Colonic mucosa (tissue), 4 donors: ENCODE measurements around the gene GARNL3. TPM values are rescaled to one million over a fixed set of nuclear protein-coding genes. Genes with fewer than 3 reads are reported as not detected.

Source experiments
- DNase-seq: peaks from one replicate; pipeline ENCODE4 v3.0.0-alpha.2; 2020
- H3K27ac ChIP-seq: fragments of 200-600 bp; one replicate; pipeline ENCODE4 v1.8.0; 2021
- H3K27me3 ChIP-seq: fragments of 200-600 bp; one replicate; pipeline ENCODE4 v1.8.0; 2021
- H3K36me3 ChIP-seq: fragments of 200-600 bp; one replicate; pipeline ENCODE4 v1.8.0; 2021
- H3K4me1 ChIP-seq: fragments of 200-600 bp; one replicate; pipeline ENCODE4 v1.8.0; 2021; ENCODE audit warnings: mild to moderate bottlenecking
- H3K4me3 ChIP-seq: fragments of 200-600 bp; one replicate; pipeline ENCODE4 v1.8.0; 2021
- H3K9ac ChIP-seq, 2 donors: one replicate each; pipeline ENCODE4 v1.7.0; 2013; ENCODE audit warnings: control low read depth in 2 of 2, low read depth in 2 of 2, low read length in 2 of 2
- H3K9me3 ChIP-seq: fragments of 200-600 bp; one replicate; pipeline ENCODE4 v1.8.0; 2021
- CTCF ChIP-seq: fragments of 200-600 bp; IDR thresholded peaks from one replicate; pipeline ENCODE4 v1.8.0; 2022; ENCODE audit warnings: antibody characterized with exemption, mild to moderate bottlenecking
- intact Hi-C: fragments of 100-400 bp; cut with DNase I; formaldehyde crosslinking; loops from one replicate; pipeline ENCODE4 v1.14.1; 2022
- total RNA-seq, 2 donors: library from RNA; stranded (reverse); fragmentation: NEBNext Ultra II Directional in 1 of 2; extraction: Animal tissue kit (Norgen Biotek cat#: 25700) in 1 of 2; gene quantifications; one replicate each; pipeline ENCODE4 v1.2.1, GENCODE V29; 2021
- donor health status: healthy.
- donor health status: DM: no; HTN: no; CAD: no.
- donor health status: DM: no; HTN: no; CAD: no.

GARNL3 gene
- total RNA-seq, 2 donors from 2014 or later: 4.1 to 5.1 TPM

DNA sequence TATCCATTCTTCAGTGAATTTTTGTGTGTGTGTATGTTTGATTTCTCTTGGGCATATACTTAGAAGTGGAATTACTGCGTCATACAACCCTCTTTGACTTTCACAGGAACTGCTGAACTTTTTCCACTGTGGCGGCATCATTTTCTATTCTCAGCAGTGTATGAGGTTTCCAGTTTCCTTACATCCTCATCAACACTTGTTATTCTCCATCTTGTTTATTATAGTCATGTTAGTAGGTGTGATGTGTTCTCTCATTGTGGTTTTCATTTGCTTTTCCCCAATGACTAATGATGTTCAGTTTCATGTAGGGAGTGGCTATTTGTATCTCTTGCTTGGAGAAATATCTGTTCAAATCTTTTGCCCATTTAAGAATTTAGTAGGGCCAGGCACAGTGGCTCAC, 162.2 kb downstream of the GARNL3 start:
- H3K9ac ChIP-seq: no peak overlapping the region
- no peaks in the 10 kb centered on the region for H3K9me3 ChIP-seq
- TF ChIP-seq CTCF: no peak
- no peak for DNase-seq
- H3K4me1 ChIP-seq: peaks cover 20% of the 10 kb centered on the region
- no peaks in the 10 kb centered on the region for H3K36me3 ChIP-seq
- no peak overlapping the region for H3K4me3 ChIP-seq
- intact Hi-C loops: no loop called here
- H3K27me3 ChIP-seq: no peaks in the 10 kb centered on the region
- H3K27ac ChIP-seq: no peak overlapping the region

GRCh38 chr9:127428348-127428747, 163.8 kb downstream of the GARNL3 start:
- Histone ChIP-seq H3K9ac (no peak overlapping the region), H3K4me1 (peaks cover 7% of the 10 kb centered on the region), H3K27me3 (no peaks in the 10 kb centered on the region), H3K9me3 (no peaks in the 10 kb centered on the region), H3K4me3 (no peak overlapping the region), H3K27ac (no peak overlapping the region), H3K36me3 (no peaks in the 10 kb centered on the region)
- no peak for TF ChIP-seq CTCF
- intact Hi-C loops: no loop called here
- no peak for DNase-seq

DNA sequence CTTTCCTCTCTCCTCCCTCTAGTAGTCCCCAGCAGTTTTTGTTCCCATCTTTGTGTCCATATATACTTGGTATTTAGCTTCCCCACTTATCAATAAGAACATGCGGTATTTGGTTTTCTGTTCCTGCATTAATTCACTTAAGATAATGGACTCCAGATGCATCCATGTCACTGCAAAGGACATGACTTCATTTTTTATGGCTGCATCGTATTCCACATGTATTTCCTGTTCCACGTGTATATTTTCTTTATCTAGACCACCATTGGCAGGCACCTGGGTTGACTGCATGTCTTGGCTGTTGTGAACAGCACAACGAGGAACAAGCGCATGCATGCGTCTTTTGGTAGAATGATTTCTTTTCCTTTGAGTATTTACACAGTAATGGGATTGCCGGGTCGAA, 165.8 kb downstream of the GARNL3 start:
- Histone ChIP-seq H3K4me3 (no peak overlapping the region), H3K36me3 (no peaks in the 10 kb centered on the region), H3K27me3 (no peaks in the 10 kb centered on the region), H3K27ac (no peak overlapping the region), H3K9ac (no peak overlapping the region), H3K4me1 (peaks cover under 1% of the 10 kb centered on the region), H3K9me3 (no peaks in the 10 kb centered on the region)
- no peak for TF ChIP-seq CTCF
- no peak for DNase-seq
- intact Hi-C loops: no loop called here

- no peak for DNase-seq
- intact Hi-C loops: no loop called here
- H3K4me1 ChIP-seq: no peaks in the 10 kb centered on the region
- no peak overlapping the region for H3K9ac ChIP-seq
- peaks cover 21% of the 10 kb centered on the region for H3K36me3 ChIP-seq
- H3K27ac ChIP-seq: no peak overlapping the region
- no peaks in the 10 kb centered on the region for H3K9me3 ChIP-seq
- H3K4me3 ChIP-seq: no peak overlapping the region
- H3K27me3 ChIP-seq: no peaks in the 10 kb centered on the region
- TF ChIP-seq CTCF: no peak
Observed at GRCh38 chr9:127437497-127438264, 173.1 kb downstream of the GARNL3 start.

GRCh38 chr9:127438394-127438793, 173.8 kb downstream of the GARNL3 start:
- H3K4me1 ChIP-seq: no peaks in the 10 kb centered on the region
- H3K36me3 ChIP-seq: peaks cover 21% of the 10 kb centered on the region
- no peak overlapping the region for H3K27ac ChIP-seq
- no peaks in the 10 kb centered on the region for H3K27me3 ChIP-seq
- no peak for TF ChIP-seq CTCF
- no peaks in the 10 kb centered on the region for H3K9me3 ChIP-seq
- H3K4me3 ChIP-seq: no peak overlapping the region
- DNase-seq: no peak
- no peak overlapping the region for H3K9ac ChIP-seq
- intact Hi-C loops: no loop called here

Other genes with a start within 250 kb of the GARNL3 start
- 10 to 100 TPM in 1 of 2 donors, 1 to 10 TPM in 1; 2.7 to 15.1 TPM for gene ANGPTL2, start 142.1 kb upstream of the GARNL3 start, total RNA-seq
- gene SLC2A8, start 132.4 kb downstream of the GARNL3 start, total RNA-seq: 10 to 100 TPM; 20.4 to 33.6 TPM
- gene ZNF79, start 159.6 kb downstream of the GARNL3 start, total RNA-seq: 1 to 10 TPM; 5.8 to 6.4 TPM
- gene RPL12, start 186.6 kb downstream of the GARNL3 start, total RNA-seq: 100 to 1,000 TPM; 916 to 973 TPM
- 10 to 100 TPM; 14.7 to 15.6 TPM for gene LRSAM1, start 186.7 kb downstream of the GARNL3 start, total RNA-seq